WTC11 (cell line): ENCODE measurements around the gene GALNT3.

Source experiments
- NFE2L1 ChIP-seq: sonication (generic); formaldehyde crosslinking; IDR thresholded peaks from 2 replicates; pipeline ENCODE4 v1.8.1; 2023; ENCODE audit warnings: missing genetic modification reagents
- NFYB ChIP-seq: sonication (generic); formaldehyde crosslinking; conservative IDR thresholded peaks from 2 replicates; pipeline ENCODE4 v1.8.0; 2022; ENCODE audit warnings: low read depth, missing genetic modification reagents
- NR1H2 ChIP-seq: sonication (generic); formaldehyde crosslinking; IDR thresholded peaks from 2 replicates; pipeline ENCODE4 v1.9.0; 2021; ENCODE audit warnings: mild to moderate bottlenecking, moderate library complexity, missing genetic modification reagents
- SMAD3 ChIP-seq: sonication (generic); formaldehyde crosslinking; IDR thresholded peaks from 2 replicates; pipeline ENCODE4 v1.8.0; 2022; ENCODE audit warnings: missing genetic modification reagents, mild to moderate bottlenecking, borderline replicate concordance
- TF ChIP-seq, protein P1 (sequence below): sonication (generic); formaldehyde crosslinking; IDR thresholded peaks from 2 replicates; pipeline ENCODE4 v1.8.1; 2023; ENCODE audit warnings: mild to moderate bottlenecking, missing genetic modification reagents
- TF ChIP-seq, protein P2 (sequence below): fragments of 200-600 bp; IDR thresholded peaks from 2 replicates; pipeline ENCODE4 v1.8.0; 2022; ENCODE audit warnings: antibody characterized with exemption
- TF ChIP-seq, protein P3 (sequence below): sonication (generic); formaldehyde crosslinking; IDR thresholded peaks from 2 replicates; pipeline ENCODE4 v1.8.0; 2022; ENCODE audit warnings: missing genetic modification reagents
- TF ChIP-seq, protein P4 (sequence below): sonication (generic); formaldehyde crosslinking; IDR thresholded peaks from 2 replicates; pipeline ENCODE4 v1.8.1; 2022; ENCODE audit warnings: low read depth, mild to moderate bottlenecking, moderate library complexity, missing genetic modification reagents, borderline replicate concordance

DNA sequence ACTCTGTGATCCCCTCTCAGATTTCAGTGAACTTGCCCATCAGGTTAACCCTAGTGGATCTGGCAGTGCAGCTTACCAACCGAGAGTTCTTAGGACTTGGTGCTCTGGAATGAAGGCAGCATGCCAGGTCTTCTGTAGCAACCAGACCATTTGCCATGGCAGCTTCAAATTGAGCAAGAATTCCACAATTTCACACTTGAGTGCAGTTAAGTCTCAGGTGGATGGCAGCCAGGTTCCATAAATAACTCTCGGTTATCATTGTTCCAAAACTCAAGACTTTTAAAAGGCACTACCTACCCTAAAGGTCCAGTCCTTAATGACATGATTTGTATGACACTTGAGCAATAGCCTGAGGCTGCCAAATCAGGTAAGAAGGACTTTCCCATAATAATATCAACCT lies 48.1 kb downstream of the GALNT3 start:
- TF ChIP-seq SMAD3 (CRISPR knock-in tag) (no peak), NFE2L1 (CRISPR knock-in tag) (no peak), NFYB (CRISPR knock-in tag) (no peak), NR1H2 (CRISPR knock-in tag) (no peak)
- TF ChIP-seq, protein P1, sequence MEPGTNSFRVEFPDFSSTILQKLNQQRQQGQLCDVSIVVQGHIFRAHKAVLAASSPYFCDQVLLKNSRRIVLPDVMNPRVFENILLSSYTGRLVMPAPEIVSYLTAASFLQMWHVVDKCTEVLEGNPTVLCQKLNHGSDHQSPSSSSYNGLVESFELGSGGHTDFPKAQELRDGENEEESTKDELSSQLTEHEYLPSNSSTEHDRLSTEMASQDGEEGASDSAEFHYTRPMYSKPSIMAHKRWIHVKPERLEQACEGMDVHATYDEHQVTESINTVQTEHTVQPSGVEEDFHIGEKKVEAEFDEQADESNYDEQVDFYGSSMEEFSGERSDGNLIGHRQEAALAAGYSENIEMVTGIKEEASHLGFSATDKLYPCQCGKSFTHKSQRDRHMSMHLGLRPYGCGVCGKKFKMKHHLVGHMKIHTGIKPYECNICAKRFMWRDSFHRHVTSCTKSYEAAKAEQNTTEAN: no peak
- TF ChIP-seq, protein P2, sequence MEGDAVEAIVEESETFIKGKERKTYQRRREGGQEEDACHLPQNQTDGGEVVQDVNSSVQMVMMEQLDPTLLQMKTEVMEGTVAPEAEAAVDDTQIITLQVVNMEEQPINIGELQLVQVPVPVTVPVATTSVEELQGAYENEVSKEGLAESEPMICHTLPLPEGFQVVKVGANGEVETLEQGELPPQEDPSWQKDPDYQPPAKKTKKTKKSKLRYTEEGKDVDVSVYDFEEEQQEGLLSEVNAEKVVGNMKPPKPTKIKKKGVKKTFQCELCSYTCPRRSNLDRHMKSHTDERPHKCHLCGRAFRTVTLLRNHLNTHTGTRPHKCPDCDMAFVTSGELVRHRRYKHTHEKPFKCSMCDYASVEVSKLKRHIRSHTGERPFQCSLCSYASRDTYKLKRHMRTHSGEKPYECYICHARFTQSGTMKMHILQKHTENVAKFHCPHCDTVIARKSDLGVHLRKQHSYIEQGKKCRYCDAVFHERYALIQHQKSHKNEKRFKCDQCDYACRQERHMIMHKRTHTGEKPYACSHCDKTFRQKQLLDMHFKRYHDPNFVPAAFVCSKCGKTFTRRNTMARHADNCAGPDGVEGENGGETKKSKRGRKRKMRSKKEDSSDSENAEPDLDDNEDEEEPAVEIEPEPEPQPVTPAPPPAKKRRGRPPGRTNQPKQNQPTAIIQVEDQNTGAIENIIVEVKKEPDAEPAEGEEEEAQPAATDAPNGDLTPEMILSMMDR: no peak
- TF ChIP-seq, protein P3, sequence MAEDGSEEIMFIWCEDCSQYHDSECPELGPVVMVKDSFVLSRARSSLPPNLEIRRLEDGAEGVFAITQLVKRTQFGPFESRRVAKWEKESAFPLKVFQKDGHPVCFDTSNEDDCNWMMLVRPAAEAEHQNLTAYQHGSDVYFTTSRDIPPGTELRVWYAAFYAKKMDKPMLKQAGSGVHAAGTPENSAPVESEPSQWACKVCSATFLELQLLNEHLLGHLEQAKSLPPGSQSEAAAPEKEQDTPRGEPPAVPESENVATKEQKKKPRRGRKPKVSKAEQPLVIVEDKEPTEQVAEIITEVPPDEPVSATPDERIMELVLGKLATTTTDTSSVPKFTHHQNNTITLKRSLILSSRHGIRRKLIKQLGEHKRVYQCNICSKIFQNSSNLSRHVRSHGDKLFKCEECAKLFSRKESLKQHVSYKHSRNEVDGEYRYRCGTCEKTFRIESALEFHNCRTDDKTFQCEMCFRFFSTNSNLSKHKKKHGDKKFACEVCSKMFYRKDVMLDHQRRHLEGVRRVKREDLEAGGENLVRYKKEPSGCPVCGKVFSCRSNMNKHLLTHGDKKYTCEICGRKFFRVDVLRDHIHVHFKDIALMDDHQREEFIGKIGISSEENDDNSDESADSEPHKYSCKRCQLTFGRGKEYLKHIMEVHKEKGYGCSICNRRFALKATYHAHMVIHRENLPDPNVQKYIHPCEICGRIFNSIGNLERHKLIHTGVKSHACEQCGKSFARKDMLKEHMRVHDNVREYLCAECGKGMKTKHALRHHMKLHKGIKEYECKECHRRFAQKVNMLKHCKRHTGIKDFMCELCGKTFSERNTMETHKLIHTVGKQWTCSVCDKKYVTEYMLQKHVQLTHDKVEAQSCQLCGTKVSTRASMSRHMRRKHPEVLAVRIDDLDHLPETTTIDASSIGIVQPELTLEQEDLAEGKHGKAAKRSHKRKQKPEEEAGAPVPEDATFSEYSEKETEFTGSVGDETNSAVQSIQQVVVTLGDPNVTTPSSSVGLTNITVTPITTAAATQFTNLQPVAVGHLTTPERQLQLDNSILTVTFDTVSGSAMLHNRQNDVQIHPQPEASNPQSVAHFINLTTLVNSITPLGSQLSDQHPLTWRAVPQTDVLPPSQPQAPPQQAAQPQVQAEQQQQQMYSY (CRISPR knock-in tag): no peak
- TF ChIP-seq, protein P4, sequence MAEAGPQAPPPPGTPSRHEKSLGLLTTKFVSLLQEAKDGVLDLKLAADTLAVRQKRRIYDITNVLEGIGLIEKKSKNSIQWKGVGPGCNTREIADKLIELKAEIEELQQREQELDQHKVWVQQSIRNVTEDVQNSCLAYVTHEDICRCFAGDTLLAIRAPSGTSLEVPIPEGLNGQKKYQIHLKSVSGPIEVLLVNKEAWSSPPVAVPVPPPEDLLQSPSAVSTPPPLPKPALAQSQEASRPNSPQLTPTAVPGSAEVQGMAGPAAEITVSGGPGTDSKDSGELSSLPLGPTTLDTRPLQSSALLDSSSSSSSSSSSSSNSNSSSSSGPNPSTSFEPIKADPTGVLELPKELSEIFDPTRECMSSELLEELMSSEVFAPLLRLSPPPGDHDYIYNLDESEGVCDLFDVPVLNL (CRISPR knock-in tag): no peak
